Left ventricle myocardium inferior (tissue), 1 donor: ENCODE data around the gene LMF1. TPM values are rescaled to one million over a fixed set of nuclear protein-coding genes. Genes with fewer than 3 reads are reported as not detected.

Source experiments
- DNase-seq: peaks from one replicate; pipeline ENCODE4 v3.0.0-alpha.2; 2020
- H3K27ac ChIP-seq: fragments of 200-600 bp; replicated peaks from 2 replicates; pipeline ENCODE4 v1.8.0; 2021
- H3K27me3 ChIP-seq: fragments of 200-600 bp; 2 replicates; pipeline ENCODE4 v1.8.0; 2021; ENCODE audit warnings: low read depth
- H3K36me3 ChIP-seq: fragments of 200-600 bp; 2 replicates; pipeline ENCODE4 v1.8.0; 2021
- H3K4me1 ChIP-seq: fragments of 200-600 bp; 2 replicates; pipeline ENCODE4 v1.8.0; 2021
- H3K4me3 ChIP-seq: fragments of 200-600 bp; 2 replicates; pipeline ENCODE4 v1.8.0; 2021; ENCODE audit warnings: mild to moderate bottlenecking, moderate library complexity
- H3K9me3 ChIP-seq: fragments of 200-600 bp; replicated peaks from 2 replicates; pipeline ENCODE4 v1.8.0; 2021
- CTCF ChIP-seq: fragments of 200-600 bp; IDR thresholded peaks from 2 replicates; pipeline ENCODE4 v1.8.0; 2021; ENCODE audit warnings: antibody characterized with exemption, mild to moderate bottlenecking, borderline replicate concordance
- intact Hi-C: fragments of 100-400 bp; cut with micrococcal nuclease; formaldehyde crosslinking; loops from one replicate; pipeline ENCODE4 v1.11.0; 2022
- total RNA-seq: library from RNA; stranded (reverse); fragmentation: NEBNext Ultra II Directional; extraction: Animal tissue kit (Norgen Biotek cat#: 25700); gene quantifications from one replicate; pipeline ENCODE4 v1.2.1, GENCODE V29; 2021
- donor health status: DM: no; HTN: yes; CAD: no; lungs with severe emphysema.

LMF1 gene
- total RNA-seq, 1 donor from 2014 or later = 6.6 TPM

- Histone ChIP-seq H3K4me3 (no peak overlapping the region), H3K4me1 (peaks cover 5% of the 10 kb centered on the region), H3K36me3 (no peaks in the 10 kb centered on the region), H3K27ac (no peak overlapping the region), H3K9me3 (no peaks in the 10 kb centered on the region), H3K27me3 (no peaks in the 10 kb centered on the region)
- no peak for DNase-seq
- intact Hi-C loops = no loop called here
- no peak for TF ChIP-seq CTCF
Observed at GRCh38 chr16:899683-900060, 71.1 kb downstream of the LMF1 start.

- no peaks in the 10 kb centered on the region for H3K9me3 ChIP-seq
- no peaks in the 10 kb centered on the region for H3K36me3 ChIP-seq
- TF ChIP-seq CTCF = no peak
- no peak for DNase-seq
- no peak overlapping the region for H3K27ac ChIP-seq
- no peak overlapping the region for H3K4me3 ChIP-seq
- peaks cover 5% of the 10 kb centered on the region for H3K4me1 ChIP-seq
- H3K27me3 ChIP-seq = no peaks in the 10 kb centered on the region
- intact Hi-C loops = no loop called here
Observed at GRCh38 chr16:898761-899682, 71.8 kb downstream of the LMF1 start.

- peaks cover 5% of the 10 kb centered on the region for H3K4me1 ChIP-seq
- H3K27ac ChIP-seq = no peak overlapping the region
- H3K27me3 ChIP-seq = no peaks in the 10 kb centered on the region
- no peaks in the 10 kb centered on the region for H3K36me3 ChIP-seq
- H3K9me3 ChIP-seq = no peaks in the 10 kb centered on the region
- intact Hi-C loops = no loop called here
- DNase-seq = no peak
- TF ChIP-seq CTCF = no peak
- H3K4me3 ChIP-seq = no peak overlapping the region
Observed at GRCh38 chr16:898216-898615, 72.6 kb downstream of the LMF1 start.

GRCh38 chr16:897701-898100 lies 73.1 kb downstream of the LMF1 start:
- Histone ChIP-seq H3K27ac (no peak overlapping the region), H3K36me3 (no peaks in the 10 kb centered on the region), H3K4me1 (peaks cover 5% of the 10 kb centered on the region), H3K27me3 (no peaks in the 10 kb centered on the region), H3K4me3 (no peak overlapping the region), H3K9me3 (no peaks in the 10 kb centered on the region)
- intact Hi-C loops = no loop called here
- DNase-seq = no peak
- no peak for TF ChIP-seq CTCF

GRCh38 chr16:897200-897543 lies 73.6 kb downstream of the LMF1 start:
- H3K4me3 ChIP-seq = no peak overlapping the region
- no peaks in the 10 kb centered on the region for H3K27me3 ChIP-seq
- TF ChIP-seq CTCF = no peak
- intact Hi-C loops = no loop called here
- H3K27ac ChIP-seq = no peak overlapping the region
- no peaks in the 10 kb centered on the region for H3K9me3 ChIP-seq
- no peak for DNase-seq
- H3K36me3 ChIP-seq = no peaks in the 10 kb centered on the region
- H3K4me1 ChIP-seq = peaks cover 4% of the 10 kb centered on the region
